Measurements from ENCODE around the gene SMARCC2. TPM values are rescaled to one million over a fixed set of nuclear protein-coding genes. Genes with fewer than 3 reads are reported as not detected.

Gene SMARCC2
- total RNA-seq, 6 experiments from 2014 or later: 72.1 to 99.8 (median 87.1) TPM

DNA sequence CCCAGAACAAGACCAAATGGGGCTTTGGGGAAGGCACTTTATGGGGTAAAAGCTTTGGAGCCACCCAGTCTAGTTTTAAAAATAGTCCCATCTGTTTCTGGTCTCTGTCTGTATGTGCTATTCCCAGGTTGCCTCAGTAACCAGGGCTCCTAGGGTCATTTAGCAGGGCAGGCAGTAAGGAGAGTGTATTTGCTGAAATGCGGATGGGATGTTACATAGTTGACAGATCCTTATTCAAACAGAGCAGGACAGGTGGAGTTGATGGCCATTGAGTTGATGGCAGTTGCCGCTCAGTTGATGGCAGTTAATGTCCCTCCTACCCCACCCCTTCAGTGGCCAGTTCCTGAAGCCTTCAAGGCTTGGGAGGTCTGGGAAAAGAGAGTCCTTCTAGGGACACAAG, 66.6 kb downstream of the SMARCC2 start:
- DNase-seq: no peak
- H3K4me3 Mint-ChIP-seq: no peak overlapping the region
- H3K9me3 Mint-ChIP-seq: peaks cover 3% of the 10 kb centered on the region; the same call in 1 of the 2 replicates
- TF ChIP-seq, protein P1, sequence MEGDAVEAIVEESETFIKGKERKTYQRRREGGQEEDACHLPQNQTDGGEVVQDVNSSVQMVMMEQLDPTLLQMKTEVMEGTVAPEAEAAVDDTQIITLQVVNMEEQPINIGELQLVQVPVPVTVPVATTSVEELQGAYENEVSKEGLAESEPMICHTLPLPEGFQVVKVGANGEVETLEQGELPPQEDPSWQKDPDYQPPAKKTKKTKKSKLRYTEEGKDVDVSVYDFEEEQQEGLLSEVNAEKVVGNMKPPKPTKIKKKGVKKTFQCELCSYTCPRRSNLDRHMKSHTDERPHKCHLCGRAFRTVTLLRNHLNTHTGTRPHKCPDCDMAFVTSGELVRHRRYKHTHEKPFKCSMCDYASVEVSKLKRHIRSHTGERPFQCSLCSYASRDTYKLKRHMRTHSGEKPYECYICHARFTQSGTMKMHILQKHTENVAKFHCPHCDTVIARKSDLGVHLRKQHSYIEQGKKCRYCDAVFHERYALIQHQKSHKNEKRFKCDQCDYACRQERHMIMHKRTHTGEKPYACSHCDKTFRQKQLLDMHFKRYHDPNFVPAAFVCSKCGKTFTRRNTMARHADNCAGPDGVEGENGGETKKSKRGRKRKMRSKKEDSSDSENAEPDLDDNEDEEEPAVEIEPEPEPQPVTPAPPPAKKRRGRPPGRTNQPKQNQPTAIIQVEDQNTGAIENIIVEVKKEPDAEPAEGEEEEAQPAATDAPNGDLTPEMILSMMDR (IDR thresholded peaks at IDR 0.05): no peak
- H3K4me1 Mint-ChIP-seq (ENCODE audit: low read depth): peaks cover 51% of the 10 kb centered on the region
- H3K27me3 Mint-ChIP-seq (ENCODE audit: insufficient read depth): peaks cover 7% of the 10 kb centered on the region
- H3K36me3 Mint-ChIP-seq (ENCODE audit: low read depth): peaks cover 13% of the 10 kb centered on the region
- H3K27ac Mint-ChIP-seq: peak overlapping the region; percentile 70

DNA sequence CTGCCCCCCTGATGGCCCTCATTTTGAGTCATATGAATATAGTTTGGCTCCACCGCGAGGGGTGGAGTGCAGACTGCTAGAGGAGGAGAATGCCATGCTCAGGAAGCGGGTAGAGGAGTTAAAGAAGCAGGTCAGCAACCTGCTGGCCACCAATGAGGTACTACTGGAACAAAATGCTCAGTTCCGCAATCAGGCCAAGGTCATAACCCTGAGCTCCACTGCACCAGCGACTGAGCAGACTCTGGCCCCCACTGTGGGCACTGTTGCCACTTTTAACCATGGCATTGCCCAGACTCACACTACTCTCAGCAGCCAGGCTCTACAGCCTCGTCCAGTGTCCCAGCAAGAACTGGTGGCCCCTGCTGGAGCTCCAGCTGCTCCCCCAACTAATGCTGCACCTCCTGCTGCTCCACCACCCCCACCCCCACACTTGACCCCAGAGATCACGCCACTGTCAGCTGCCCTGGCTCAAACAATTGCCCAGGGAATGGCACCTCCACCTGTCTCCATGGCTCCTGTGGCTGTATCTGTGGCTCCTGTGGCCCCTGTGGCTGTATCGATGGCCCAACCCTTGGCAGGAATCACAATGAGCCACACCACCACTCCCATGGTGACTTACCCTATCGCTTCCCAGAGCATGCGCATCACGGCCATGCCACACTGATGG, 67.9 kb downstream of the SMARCC2 start:
- no peak for DNase-seq
- H3K9me3 Mint-ChIP-seq: peaks cover 7% of the 10 kb centered on the region; the same call in 1 of the 2 replicates
- H3K4me3 Mint-ChIP-seq: no peak overlapping the region
- H3K27me3 Mint-ChIP-seq (ENCODE audit: insufficient read depth): peaks cover 19% of the 10 kb centered on the region
- H3K36me3 Mint-ChIP-seq (ENCODE audit: low read depth): peaks cover 26% of the 10 kb centered on the region
- TF ChIP-seq, protein P1 (IDR thresholded peaks at IDR 0.05): no peak
- H3K27ac Mint-ChIP-seq: no peak overlapping the region
- peaks cover 40% of the 10 kb centered on the region for H3K4me1 Mint-ChIP-seq (ENCODE audit: low read depth)

DNA sequence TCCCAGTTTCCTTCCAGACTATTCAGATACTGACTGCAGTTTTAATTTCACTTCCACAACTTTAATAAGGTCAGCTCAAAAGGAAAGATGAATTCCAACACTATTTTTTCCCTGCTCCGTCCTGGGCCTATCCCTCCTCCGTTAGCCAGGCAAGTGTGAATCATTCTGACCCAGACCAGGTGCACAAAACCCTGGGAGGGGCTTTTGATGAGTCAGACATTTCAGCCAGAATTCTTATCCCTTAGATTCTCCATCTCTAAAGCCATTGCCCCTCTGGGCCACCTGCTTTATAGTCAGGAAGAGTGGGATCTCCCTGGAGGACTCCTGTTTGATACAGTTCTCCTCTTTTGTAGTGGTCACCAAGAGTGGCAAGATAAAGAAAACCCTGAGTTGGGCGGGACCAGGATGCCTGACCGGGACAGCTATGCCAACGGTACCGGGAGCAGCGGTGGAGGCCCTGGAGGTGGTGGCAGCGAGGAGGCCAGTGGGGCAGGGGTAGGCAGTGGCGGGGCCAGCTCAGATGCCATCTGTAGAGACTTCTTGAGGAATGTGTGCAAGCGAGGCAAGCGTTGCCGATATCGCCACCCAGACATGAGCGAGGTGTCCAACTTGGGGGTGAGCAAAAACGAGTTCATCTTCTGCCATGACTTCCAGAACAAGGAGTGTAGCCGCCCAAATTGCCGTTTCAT, 69.0 kb downstream of the SMARCC2 start:
- peaks cover 26% of the 10 kb centered on the region for H3K36me3 Mint-ChIP-seq (ENCODE audit: low read depth)
- DNase-seq: no peak
- peak overlapping the region; percentile 95 for H3K4me3 Mint-ChIP-seq
- H3K27ac Mint-ChIP-seq: peak overlapping the region; percentile 98
- peaks cover 7% of the 10 kb centered on the region; the same call in 1 of the 2 replicates for H3K9me3 Mint-ChIP-seq
- H3K4me1 Mint-ChIP-seq (ENCODE audit: low read depth): peaks cover 38% of the 10 kb centered on the region
- TF ChIP-seq, protein P1 (IDR thresholded peaks at IDR 0.05): no peak
- peaks cover 19% of the 10 kb centered on the region for H3K27me3 Mint-ChIP-seq (ENCODE audit: insufficient read depth)

DNA sequence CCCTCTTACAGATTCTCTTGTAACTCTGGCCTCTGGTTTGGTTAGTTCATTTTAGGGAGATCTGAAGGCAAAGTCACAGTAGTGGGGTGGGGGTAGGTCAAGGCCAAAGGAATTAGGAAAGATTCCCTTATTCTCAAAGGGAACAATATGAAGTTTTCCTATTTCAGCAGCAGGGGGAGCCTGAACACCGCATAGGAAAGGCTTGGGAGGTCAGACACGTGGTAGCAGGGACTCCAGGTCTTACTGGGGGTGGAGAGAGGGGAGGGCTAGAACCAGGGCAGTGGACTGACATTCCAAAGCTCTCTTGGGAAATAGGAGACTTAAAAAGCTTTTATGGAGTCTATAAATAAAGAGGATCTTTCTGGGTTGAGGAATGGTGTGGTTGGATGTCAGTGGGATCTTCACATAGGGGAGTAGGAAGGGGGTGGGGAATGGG, 69.9 kb downstream of the SMARCC2 start:
- Mint-ChIP-seq H3K9me3 (peaks cover 7% of the 10 kb centered on the region; the same call in 1 of the 2 replicates), H3K27ac (peak overlapping the region; percentile 98), H3K36me3 (ENCODE audit: low read depth) (peaks cover 26% of the 10 kb centered on the region), H3K27me3 (ENCODE audit: insufficient read depth) (peaks cover 19% of the 10 kb centered on the region), H3K4me3 (peak overlapping the region; percentile 95), H3K4me1 (ENCODE audit: low read depth) (peaks cover 43% of the 10 kb centered on the region)
- TF ChIP-seq, protein P1 (IDR thresholded peaks at IDR 0.05): peak; percentile 87
- peak; percentile 90 for DNase-seq

DNA sequence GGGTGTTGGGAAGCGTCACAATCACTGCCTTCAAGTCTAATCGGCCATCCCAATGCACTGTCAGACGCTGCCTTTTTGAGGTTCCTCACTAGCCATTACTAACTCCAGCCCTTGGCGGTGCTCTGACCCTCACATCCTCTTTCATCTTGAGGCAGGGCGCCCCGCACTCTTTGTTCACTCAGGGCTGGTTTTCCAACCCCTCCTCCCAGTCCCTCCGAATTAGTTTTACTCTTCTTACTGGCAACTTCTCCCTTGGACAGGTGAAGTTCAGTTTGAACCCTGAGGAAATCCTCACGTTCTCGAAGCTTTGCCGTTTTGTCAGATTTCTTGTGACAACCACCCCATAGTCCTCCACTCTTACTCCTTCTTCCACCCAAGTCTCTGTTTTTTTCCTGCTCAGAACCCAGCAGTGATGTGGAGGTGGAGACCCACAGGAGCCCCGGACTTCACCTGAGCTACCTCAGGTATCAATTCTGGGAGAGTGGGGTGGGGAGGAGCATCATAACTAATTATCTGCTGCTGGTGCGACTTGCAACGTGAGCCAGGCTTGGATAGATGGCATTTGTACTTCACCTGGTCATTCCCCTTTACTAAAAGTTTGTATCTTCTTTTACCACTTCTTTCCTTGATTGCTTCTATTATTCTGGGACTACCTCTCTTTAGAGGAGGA, 70.5 kb downstream of the SMARCC2 start:
- peaks cover 30% of the 10 kb centered on the region for H3K36me3 Mint-ChIP-seq (ENCODE audit: low read depth)
- no peak for DNase-seq
- TF ChIP-seq, protein P1 (IDR thresholded peaks at IDR 0.05): no peak
- H3K27me3 Mint-ChIP-seq (ENCODE audit: insufficient read depth): peaks cover 19% of the 10 kb centered on the region
- peaks cover 7% of the 10 kb centered on the region; the same call in 1 of the 2 replicates for H3K9me3 Mint-ChIP-seq
- peak overlapping the region; percentile 98 for H3K27ac Mint-ChIP-seq
- H3K4me1 Mint-ChIP-seq (ENCODE audit: low read depth): peaks cover 43% of the 10 kb centered on the region
- H3K4me3 Mint-ChIP-seq: peak overlapping the region; percentile 95

Data from HFFc6 (cell line).